ENCODE data around the gene ZFTA.

ZFTA gene

GRCh38 chr11:63745304-63746170 is 23.0 kb downstream of the ZFTA start:
- DNase-seq = no peak

- peak; percentile 20 to 48 (median 38) for DNase-seq
Measured at GRCh38 chr11:63738720-63739360, 29.7 kb downstream of the ZFTA start.

GRCh38 chr11:63737718-63738117 is 30.9 kb downstream of the ZFTA start:
- DNase-seq = no peak

- no peak for DNase-seq
Measured at GRCh38 chr11:63736864-63737263, 31.7 kb downstream of the ZFTA start.

- DNase-seq = no peak
Measured at GRCh38 chr11:63729326-63729725, 39.2 kb downstream of the ZFTA start.

- DNase-seq = no peak
Measured at GRCh38 chr11:63720611-63721010, 48.0 kb downstream of the ZFTA start.

- DNase-seq = no peak
Measured at GRCh38 chr11:63719987-63720386, 48.6 kb downstream of the ZFTA start.

GRCh38 chr11:63719001-63719400 is 49.6 kb downstream of the ZFTA start:
- DNase-seq = no peak
